GM19395 (cell line): ENCODE results near the gene STARD7.
"Not testable (repeated sequence)": the region's sequence is repeated elsewhere in the genome, so short reads cannot be mapped to it uniquely, and the experiment has no call there.

Experiments
- ATAC-seq: cut with Tn5 transposase; IDR thresholded peaks from one replicate; pipeline ENCODE4 v1.9.1; 2021; ENCODE audit warnings: mild to moderate bottlenecking, moderate library complexity; ENCODE audit not compliant: unreplicated experiment

The STARD7 gene

DNA sequence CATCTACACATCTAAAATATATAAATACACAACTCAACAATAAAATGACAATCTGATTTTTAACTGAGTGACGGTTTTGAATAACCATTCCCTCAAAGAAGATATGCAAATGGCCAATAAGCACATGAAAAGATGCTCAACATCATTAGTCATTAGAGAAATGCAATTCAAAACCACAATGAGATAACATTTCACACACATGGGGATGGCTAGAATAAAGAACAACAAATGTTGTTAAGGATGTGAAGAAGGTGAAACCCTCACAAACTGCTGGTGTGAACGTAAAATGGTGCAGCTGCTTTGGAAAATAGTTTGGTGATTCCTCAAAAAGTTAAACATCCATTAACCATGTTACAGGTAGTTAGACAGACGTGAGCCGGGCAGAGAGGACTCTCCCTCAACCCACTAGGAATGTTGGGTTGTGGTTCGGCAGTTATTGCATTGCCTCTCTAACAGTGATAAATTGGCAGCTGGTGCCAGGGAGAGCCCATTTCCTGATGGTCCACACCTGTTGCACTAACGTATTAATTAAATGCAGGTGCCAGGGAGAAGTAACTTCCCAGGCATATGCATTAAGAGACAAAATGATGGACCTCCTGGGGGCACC, 41.1 kb downstream of the STARD7 start:
- ATAC-seq, result no peak

GRCh38 chr2:96164459-96165184, 44.0 kb downstream of the STARD7 start:
- ATAC-seq, result peak; percentile 65

DNA sequence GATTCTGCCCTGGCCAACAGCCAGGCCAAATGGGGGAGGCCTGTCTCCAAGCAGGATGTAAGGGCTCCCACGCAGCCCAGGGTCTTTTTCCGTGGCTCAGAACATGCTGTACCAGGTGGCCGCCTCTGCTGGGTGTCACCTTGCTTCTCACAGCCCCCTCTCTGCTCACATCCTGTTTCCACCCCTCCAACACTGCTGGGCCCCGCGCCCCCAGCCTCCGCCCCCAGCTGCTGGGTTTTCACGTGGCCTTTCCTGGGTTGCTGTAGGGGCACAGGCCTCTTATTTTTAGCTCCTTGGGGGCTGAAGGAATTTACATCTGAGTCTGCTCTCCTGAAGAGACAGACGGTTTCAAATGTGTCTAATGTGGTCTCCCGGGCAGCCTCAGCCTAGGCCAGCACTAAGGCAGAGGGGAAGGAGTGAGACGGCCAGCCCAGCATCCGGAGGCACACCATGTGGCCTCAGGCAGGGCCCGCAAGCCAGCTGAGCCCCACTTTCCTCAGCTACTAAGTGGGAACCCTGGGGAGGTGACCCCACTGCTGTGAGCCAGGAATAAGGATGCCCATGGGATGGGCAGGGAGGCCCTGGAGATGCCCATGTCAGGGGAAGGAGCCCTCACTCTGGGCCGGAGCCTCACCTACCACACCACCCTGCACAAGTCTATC, 44.7 kb downstream of the STARD7 start:
- ATAC-seq, result peak; percentile 71

DNA sequence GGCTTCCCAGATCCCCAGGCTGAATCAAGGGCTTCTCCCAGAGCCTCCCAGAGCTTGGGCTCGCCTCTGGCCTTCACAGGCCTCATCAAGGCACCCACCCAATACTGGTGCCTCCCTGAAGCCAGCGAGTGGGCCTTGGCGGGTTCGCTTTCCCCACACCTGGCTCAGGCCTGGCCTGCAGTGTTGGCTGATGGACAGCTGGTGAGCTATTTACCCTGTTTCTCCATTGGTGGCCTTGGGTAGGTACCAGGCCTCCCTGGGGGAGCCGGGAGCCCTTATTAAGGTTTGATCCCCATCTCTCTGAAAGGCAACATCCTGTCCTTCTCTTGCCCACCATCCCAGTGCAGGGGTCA, 45.2 kb downstream of the STARD7 start:
- peak; percentile 18 for ATAC-seq

- no peak for ATAC-seq
These were observed 46.7 kb downstream of the STARD7 start for GRCh38 chr2:96161898-96162297.

DNA sequence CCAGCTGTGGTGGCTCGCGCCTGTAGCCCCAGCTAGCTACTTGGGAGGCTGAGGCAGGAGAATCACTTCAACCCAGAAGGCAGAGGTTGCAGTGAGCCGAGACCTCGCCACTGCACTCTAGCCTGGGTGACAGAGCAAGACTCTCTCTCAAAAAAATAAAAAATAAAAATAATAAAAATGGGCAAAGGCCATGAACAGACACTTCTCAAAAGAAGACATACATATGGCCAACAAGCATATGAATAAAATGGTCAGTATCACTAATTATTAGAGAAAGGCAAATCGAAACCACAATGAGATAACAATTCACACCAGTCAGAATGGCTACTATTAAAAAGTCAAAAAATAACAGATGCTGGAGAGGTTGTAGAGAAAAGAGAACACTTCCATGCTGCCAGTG, 48.3 kb downstream of the STARD7 start:
- not testable (repeated sequence) for ATAC-seq

GRCh38 chr2:96159084-96159830, 49.4 kb downstream of the STARD7 start:
- no peak for ATAC-seq

GRCh38 chr2:96158554-96158940, 50.1 kb downstream of the STARD7 start:
- ATAC-seq, result no peak

- ATAC-seq, result peak; percentile 63
These were observed 50.7 kb downstream of the STARD7 start for GRCh38 chr2:96157649-96158553.

- peak; percentile 31 for ATAC-seq
These were observed 51.5 kb downstream of the STARD7 start for GRCh38 chr2:96156926-96157648.

GRCh38 chr2:96156011-96156820, 52.4 kb downstream of the STARD7 start:
- no peak for ATAC-seq

DNA sequence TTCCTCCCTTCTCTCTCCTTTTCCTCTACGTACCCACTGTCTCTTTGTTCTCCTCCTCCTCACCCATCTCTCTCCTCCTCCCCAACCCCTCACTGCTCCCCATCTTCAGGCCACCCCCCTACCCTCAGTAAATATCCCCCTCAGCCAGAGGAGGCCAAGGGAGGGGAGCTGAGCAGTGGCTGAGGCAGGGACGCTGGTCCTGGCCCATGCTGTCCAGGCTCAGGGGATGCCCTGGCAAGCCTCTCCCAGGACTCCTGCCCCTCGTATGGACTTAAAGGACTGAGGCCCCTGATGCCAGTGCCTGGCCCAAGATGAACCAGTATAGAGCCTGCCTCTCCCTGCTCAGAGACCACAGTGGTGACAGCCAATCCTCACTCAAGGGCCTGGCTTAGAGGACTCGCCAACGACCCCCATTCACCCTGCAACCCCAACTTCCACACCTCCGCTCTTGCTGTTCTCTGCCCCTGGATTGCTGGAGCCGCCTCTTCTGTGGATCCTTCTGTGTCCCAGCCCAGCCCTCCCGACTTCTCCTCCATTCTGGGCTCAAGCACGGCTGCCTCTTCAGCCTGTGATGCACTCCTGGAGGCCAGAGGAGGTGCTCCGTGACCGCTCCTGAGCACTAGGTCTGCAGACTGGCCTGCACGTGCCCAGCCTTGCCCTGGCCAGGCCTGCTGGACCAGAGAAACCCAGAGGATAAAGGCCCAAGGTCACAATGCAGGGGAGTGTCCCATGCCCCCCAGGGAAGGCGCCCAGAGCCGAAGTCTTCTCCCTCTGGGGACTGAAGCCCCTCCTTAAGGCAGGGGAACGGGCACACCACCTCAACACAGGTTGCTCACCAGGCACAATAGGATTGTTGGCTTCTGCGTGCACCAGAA, 53.9 kb downstream of the STARD7 start:
- no peak for ATAC-seq

- no peak for ATAC-seq
These were observed 54.6 kb downstream of the STARD7 start for GRCh38 chr2:96153991-96154431.

GRCh38 chr2:96153291-96153713, 55.3 kb downstream of the STARD7 start:
- ATAC-seq, result no peak

DNA sequence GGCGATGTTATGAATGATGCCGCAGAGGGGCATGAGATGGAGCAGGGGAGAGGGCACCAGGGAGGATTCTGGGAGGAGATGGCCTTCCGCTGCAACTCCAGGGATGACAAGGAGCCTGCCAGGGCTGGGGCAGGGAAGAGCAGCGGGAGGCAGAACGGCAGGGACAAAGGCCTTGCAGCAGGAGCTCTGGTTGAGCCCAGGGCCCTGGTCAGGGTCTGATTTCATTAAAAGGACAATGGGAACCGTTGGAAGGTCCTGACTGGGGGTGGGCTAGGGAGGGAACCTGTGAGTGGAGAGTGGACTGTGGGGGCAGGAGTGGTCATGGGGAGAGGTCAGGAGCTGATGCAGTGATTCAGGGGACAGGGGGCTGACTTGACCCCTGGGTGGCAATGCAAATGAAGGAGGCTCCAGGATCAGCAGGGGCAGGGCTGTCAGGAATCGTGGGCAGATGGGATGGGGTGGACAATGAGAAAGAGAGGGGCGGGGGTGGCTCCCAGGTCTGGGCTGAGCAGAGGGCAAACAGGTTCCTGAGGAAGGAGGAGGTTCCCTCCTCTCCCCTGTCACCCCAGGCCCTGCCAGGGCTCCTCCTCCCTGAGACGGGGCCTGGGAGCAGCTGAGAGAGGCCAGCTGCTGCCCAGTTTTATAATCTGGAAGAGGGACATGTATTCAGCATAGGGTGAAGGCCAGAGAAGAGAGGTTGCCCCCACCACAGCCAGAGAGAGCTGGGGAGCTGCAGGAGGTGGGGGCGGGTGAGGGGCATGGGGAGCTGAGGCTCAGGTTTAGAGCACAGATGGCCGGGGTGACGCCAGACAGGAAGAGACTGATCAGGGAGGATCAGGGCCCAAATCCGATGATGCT, 56.1 kb downstream of the STARD7 start:
- ATAC-seq, result no peak

DNA sequence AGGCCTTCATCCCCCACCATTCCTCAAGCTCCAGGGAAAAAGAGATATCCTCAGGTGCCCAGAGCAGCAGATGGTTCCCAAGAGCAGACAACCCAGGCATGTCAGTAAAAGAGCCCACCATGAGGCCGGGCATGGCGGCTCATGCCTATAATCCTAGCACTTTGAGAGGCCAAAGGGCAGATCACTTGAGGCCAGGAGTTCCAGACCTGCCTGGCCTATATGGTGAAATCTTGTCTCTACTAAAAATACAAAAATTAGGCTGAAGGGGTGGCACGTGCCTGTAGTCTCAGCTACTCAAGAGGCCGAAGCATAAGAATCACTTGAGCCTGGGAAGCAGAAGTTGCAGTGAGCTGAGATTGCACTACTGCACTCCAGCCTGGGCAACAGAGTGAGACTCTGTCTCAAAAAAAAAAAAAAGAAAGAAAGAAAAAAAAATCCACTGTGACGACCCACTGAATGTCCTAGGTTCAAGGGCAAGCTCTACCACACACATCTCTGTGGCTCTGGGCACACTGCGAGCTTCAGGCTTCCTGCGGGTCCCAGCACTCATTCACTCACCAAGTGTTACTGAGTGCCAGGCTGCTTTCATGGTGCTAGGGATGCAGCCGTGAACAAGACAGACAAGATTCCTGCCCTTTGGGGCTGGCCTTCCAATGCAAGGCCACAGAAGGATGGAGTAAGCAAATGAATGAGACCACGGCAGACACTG, 56.9 kb downstream of the STARD7 start:
- no peak for ATAC-seq
